ENCODE data around the gene ZBTB7C. TPM values are rescaled to one million over a fixed set of nuclear protein-coding genes. Genes with fewer than 3 reads are reported as not detected.

The ZBTB7C gene
- total RNA-seq, 1 experiment from 2014 or later: 0.32 TPM

- no peak overlapping the region for H3K27ac ChIP-seq (ENCODE audit: low read depth, low read length, poor library complexity, severe bottlenecking)
- TF ChIP-seq, protein P1, sequence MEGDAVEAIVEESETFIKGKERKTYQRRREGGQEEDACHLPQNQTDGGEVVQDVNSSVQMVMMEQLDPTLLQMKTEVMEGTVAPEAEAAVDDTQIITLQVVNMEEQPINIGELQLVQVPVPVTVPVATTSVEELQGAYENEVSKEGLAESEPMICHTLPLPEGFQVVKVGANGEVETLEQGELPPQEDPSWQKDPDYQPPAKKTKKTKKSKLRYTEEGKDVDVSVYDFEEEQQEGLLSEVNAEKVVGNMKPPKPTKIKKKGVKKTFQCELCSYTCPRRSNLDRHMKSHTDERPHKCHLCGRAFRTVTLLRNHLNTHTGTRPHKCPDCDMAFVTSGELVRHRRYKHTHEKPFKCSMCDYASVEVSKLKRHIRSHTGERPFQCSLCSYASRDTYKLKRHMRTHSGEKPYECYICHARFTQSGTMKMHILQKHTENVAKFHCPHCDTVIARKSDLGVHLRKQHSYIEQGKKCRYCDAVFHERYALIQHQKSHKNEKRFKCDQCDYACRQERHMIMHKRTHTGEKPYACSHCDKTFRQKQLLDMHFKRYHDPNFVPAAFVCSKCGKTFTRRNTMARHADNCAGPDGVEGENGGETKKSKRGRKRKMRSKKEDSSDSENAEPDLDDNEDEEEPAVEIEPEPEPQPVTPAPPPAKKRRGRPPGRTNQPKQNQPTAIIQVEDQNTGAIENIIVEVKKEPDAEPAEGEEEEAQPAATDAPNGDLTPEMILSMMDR (conservative IDR thresholded peaks at IDR 0.05; ENCODE audit: low read depth, low read length): peak; percentile 78
- TF ChIP-seq EZH2 (IDR thresholded peaks at IDR 0.05; ENCODE audit: borderline replicate concordance, low read depth, low read length, poor library complexity, severe bottlenecking): no peak
- H3K27me3 ChIP-seq (replicated peaks; ENCODE audit: insufficient read depth, low read depth, low read length, poor library complexity): peaks cover 53% of the 10 kb centered on the region
- CTCF ChIA-PET: interaction anchor here (0.8 to 1.1 kb wide), 2 partner anchors 9 to 33 kb away, joined by 3 read pairs; no protein-coding TSS in a partner anchor
- no peaks in the 10 kb centered on the region for H3K9me3 ChIP-seq (ENCODE audit: low read depth, low read length, poor library complexity, severe bottlenecking)
- peaks cover 5% of the 10 kb centered on the region for H3K4me1 ChIP-seq (ENCODE audit: insufficient read depth, low read length, poor library complexity, severe bottlenecking)
- intact Hi-C loops (cut with micrococcal nuclease; ENCODE audit: unreplicated experiment): no loop called here
- peak; percentile 54 for DNase-seq (ENCODE audit: low spot score)
- no peaks in the 10 kb centered on the region for H3K36me3 ChIP-seq (ENCODE audit: insufficient read depth, low read length, poor library complexity, severe bottlenecking)
- no peak overlapping the region for H3K4me3 ChIP-seq (ENCODE audit: low read depth, low read length, poor library complexity, severe bottlenecking)
- BruUV-seq (replicated peaks): no TSS peak
- POLR2A ChIA-PET (ENCODE audit: low non-redundant PET): no interaction called here
Observed at GRCh38 chr18:48412339-48412929, 3.3 kb upstream of the ZBTB7C start.

DNA sequence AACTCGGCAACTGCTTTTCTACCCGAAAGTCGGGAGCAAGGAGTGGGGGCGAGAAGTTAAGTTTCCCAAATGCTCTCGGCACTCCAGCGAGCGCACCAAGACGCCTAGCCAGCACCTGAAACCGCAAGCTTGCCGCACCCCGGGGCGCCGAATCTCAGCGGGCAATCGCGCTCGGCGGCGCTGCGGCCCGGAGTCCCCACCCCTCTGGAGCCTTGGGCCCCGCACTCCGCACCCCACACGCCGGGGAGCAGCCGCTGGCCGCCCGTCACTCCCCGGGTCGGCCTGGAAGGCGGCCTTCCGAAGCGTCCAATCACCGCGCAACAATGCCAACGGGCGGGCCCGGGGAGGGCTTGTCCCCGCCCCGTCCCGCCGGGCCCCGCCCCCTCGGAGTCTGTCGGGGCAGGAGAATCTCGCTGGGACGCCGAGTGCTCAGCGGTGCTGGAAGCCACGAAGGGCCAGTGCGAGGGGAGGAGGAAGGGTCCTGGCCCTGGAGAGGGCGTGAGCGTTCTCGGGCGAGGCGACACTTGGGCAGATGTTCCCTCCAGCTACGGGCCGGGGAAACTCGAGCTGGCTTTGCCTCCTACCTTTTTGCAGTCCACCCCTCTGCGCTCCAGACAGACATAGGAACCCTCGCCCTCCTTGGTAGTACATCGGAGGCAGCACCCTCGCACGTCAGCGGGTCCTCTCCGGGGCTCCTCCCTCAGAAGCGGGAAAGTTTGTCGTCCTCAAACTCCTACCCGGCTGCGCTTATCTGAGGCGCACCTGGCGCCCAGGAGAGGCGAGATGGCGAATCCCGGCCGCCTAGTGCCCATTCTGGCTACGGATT lies 1.1 kb upstream of the ZBTB7C start:
- Histone ChIP-seq H3K9me3 (ENCODE audit: low read depth, low read length, poor library complexity, severe bottlenecking) (no peaks in the 10 kb centered on the region), H3K27me3 (replicated peaks; ENCODE audit: insufficient read depth, low read depth, low read length, poor library complexity) (peaks cover 56% of the 10 kb centered on the region), H3K4me1 (ENCODE audit: insufficient read depth, low read length, poor library complexity, severe bottlenecking) (peaks cover 5% of the 10 kb centered on the region), H3K36me3 (ENCODE audit: insufficient read depth, low read length, poor library complexity, severe bottlenecking) (no peaks in the 10 kb centered on the region), H3K4me3 (ENCODE audit: low read depth, low read length, poor library complexity, severe bottlenecking) (peak overlapping the region; percentile 54), H3K27ac (ENCODE audit: low read depth, low read length, poor library complexity, severe bottlenecking) (no peak overlapping the region)
- ChIA-PET CTCF (no interaction called here), POLR2A (ENCODE audit: low non-redundant PET) (no interaction called here)
- TF ChIP-seq EZH2 (IDR thresholded peaks at IDR 0.05; ENCODE audit: borderline replicate concordance, low read depth, low read length, poor library complexity, severe bottlenecking): no peak
- TF ChIP-seq, protein P1 (conservative IDR thresholded peaks at IDR 0.05; ENCODE audit: low read depth, low read length): no peak
- BruUV-seq (replicated peaks): no TSS peak
- DNase-seq (ENCODE audit: low spot score): peak; percentile 87
- intact Hi-C loops (cut with micrococcal nuclease; ENCODE audit: unreplicated experiment): no loop called here

DNA sequence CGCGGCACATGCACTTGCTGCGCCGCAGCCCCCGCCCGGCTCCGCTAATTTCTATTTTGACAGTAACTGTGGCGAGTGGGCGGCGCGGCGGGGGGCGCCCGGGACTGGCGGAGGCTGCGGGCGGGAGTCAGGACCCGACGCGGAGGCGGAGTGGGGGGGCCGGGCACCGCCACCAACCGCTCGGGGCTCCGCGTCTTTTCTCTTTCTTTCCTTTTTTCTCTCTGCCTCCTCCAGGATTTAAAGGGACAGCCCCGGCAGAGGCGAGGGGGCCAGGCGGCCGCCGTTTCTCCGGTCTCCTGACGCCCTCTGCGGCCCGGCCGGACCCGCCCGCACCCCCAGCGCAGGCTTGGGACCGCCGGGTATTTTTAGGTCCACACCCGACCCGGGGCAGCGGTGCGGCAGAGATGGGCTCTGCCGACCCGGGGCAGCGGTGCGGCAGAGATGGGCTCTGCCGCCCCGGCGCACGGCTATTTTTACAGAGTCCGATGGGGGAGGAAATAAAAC lies 460 bp upstream of the ZBTB7C start:
- DNase-seq (ENCODE audit: low spot score): peak; percentile 44
- Histone ChIP-seq H3K36me3 (ENCODE audit: insufficient read depth, low read length, poor library complexity, severe bottlenecking) (no peaks in the 10 kb centered on the region), H3K9me3 (ENCODE audit: low read depth, low read length, poor library complexity, severe bottlenecking) (no peaks in the 10 kb centered on the region), H3K27ac (ENCODE audit: low read depth, low read length, poor library complexity, severe bottlenecking) (no peak overlapping the region), H3K4me1 (ENCODE audit: insufficient read depth, low read length, poor library complexity, severe bottlenecking) (peaks cover 5% of the 10 kb centered on the region), H3K27me3 (replicated peaks; ENCODE audit: insufficient read depth, low read depth, low read length, poor library complexity) (peaks cover 57% of the 10 kb centered on the region), H3K4me3 (ENCODE audit: low read depth, low read length, poor library complexity, severe bottlenecking) (peak overlapping the region; percentile 54)
- CTCF ChIA-PET: no interaction called here
- BruUV-seq (replicated peaks): no TSS peak
- TF ChIP-seq, protein P1 (conservative IDR thresholded peaks at IDR 0.05; ENCODE audit: low read depth, low read length): no peak
- TF ChIP-seq EZH2 (IDR thresholded peaks at IDR 0.05; ENCODE audit: borderline replicate concordance, low read depth, low read length, poor library complexity, severe bottlenecking): no peak
- intact Hi-C loops (cut with micrococcal nuclease; ENCODE audit: unreplicated experiment): no loop called here
- POLR2A ChIA-PET (ENCODE audit: low non-redundant PET): no interaction called here
